Endodermal cell (in vitro differentiated cells): Measurements from ENCODE around the gene TINCR. TPM values are rescaled to one million over a fixed set of nuclear protein-coding genes. Genes with fewer than 3 reads are reported as not detected.
A peak's percentile ranks its signal among the peaks of the same experiment; 100 is the strongest.
"Not testable (repeated sequence)": the region's sequence is repeated elsewhere in the genome, so short reads cannot be mapped to it uniquely, and the experiment has no call there.

Experiments
- DNase-seq: peaks from one replicate; pipeline ENCODE4 v3.0.0-alpha.2; 2017
- H3K27ac ChIP-seq: 2 replicates; pipeline ENCODE4 v1.5.1; 2013; ENCODE audit warnings: mild to moderate bottlenecking, low read depth, low read length, moderate library complexity
- H3K27me3 ChIP-seq: 2 replicates; pipeline ENCODE4 v1.6.1; 2013; ENCODE audit warnings: mild to moderate bottlenecking, low read length, moderate library complexity; ENCODE audit not compliant: insufficient read depth, control insufficient read depth, poor library complexity, severe bottlenecking
- H3K36me3 ChIP-seq: 2 replicates; pipeline ENCODE4 v1.7.0; 2013; ENCODE audit warnings: mild to moderate bottlenecking, low read length, moderate library complexity; ENCODE audit not compliant: control insufficient read depth, insufficient read depth
- H3K4me1 ChIP-seq: one replicate; pipeline ENCODE4 v1.7.0; 2013; ENCODE audit warnings: low read length; ENCODE audit not compliant: control insufficient read depth, insufficient read depth
- H3K4me3 ChIP-seq: 2 replicates; pipeline ENCODE4 v1.5.1; 2013; ENCODE audit warnings: mild to moderate bottlenecking, low read length, moderate library complexity
- H3K9ac ChIP-seq: 2 replicates; pipeline ENCODE4 v1.6.1; 2013; ENCODE audit warnings: mild to moderate bottlenecking, low read length, moderate library complexity; ENCODE audit not compliant: poor library complexity, severe bottlenecking; ENCODE audit errors: extremely low read depth
- H3K9me3 ChIP-seq: 2 replicates; pipeline ENCODE4 v1.6.1; 2013; ENCODE audit warnings: mild to moderate bottlenecking, low read length, moderate library complexity; ENCODE audit not compliant: control insufficient read depth
- H3K27ac Mint-ChIP-seq: 2 replicates; pipeline ENCODE4 v1.8.0; 2020; ENCODE audit warnings: mixed read lengths
- H3K27me3 Mint-ChIP-seq: 2 replicates; pipeline ENCODE4 v1.8.0; 2021; ENCODE audit warnings: mild to moderate bottlenecking, mixed read lengths; ENCODE audit not compliant: insufficient read depth
- H3K36me3 Mint-ChIP-seq: 2 replicates; pipeline ENCODE4 v1.8.0; 2020; ENCODE audit warnings: low read depth, mixed read lengths
- H3K4me1 Mint-ChIP-seq: 2 replicates; pipeline ENCODE4 v1.8.0; 2020; ENCODE audit warnings: mixed read lengths
- H3K4me3 Mint-ChIP-seq: 2 replicates; pipeline ENCODE4 v1.8.0; 2020; ENCODE audit warnings: mild to moderate bottlenecking, moderate library complexity, mixed read lengths
- H3K9me3 Mint-ChIP-seq: 2 replicates; pipeline ENCODE4 v1.8.0; 2020; ENCODE audit warnings: mild to moderate bottlenecking, mixed read lengths
- CTCF ChIP-seq: fragments of 200-600 bp; sonication (generic); conservative IDR thresholded peaks from 2 replicates; pipeline ENCODE4 v1.5.0; 2021; ENCODE audit warnings: antibody characterized with exemption, mild to moderate bottlenecking
- WGBS, 2 experiments: methylation state at CpG; one replicate each; pipeline versions ENCODE4 v1.1.5 to v1.1.7; 2013; ENCODE audit warnings: missing lambda C conversion rate in 2 of 2, mixed read lengths in 1 of 2; ENCODE audit not compliant: insufficient coverage in 1 of 2, insufficient read length in 1 of 2; 5-methylcytosine and 5-hydroxymethylcytosine counted together
- total RNA-seq, 2 donors: library from RNA; stranded (reverse); fragmentation: NEBNext Ultra II Directional in 1 of 2; extraction: Animal tissue kit (Norgen Biotek cat#: 25700) in 1 of 2; gene quantifications; 2 replicates in 1 of 2; 3 replicates in 1 of 2; pipeline ENCODE4 v1.2.1, GENCODE V29; 2021

The TINCR gene
- total RNA-seq, 2 donors from 2014 or later: 0.53 to 1.2 TPM

GRCh38 chr19:5541456-5541855 is 26.3 kb downstream of the TINCR start:
- Mint-ChIP-seq H3K27me3 (peaks cover 13% of the 10 kb centered on the region), H3K27ac (no peak overlapping the region), H3K9me3 (no peaks in the 10 kb centered on the region), H3K4me1 (peaks cover 9% of the 10 kb centered on the region), H3K36me3 (no peaks in the 10 kb centered on the region), H3K4me3 (no peak overlapping the region)
- H3K27ac ChIP-seq: no peak overlapping the region
- H3K4me1 ChIP-seq: no peaks in the 10 kb centered on the region
- TF ChIP-seq CTCF: no peak
- H3K4me3 ChIP-seq: no peak overlapping the region
- H3K9me3 ChIP-seq: no peaks in the 10 kb centered on the region
- no peaks in the 10 kb centered on the region for H3K36me3 ChIP-seq
- no peak overlapping the region for H3K9ac ChIP-seq
- 89% methylated on average over 7 of the region's 7 CpGs; no CpG with 5 or more reads in 1 of the 2 experiments for WGBS, 2 experiments
- no peaks in the 10 kb centered on the region for H3K27me3 ChIP-seq
- DNase-seq: no peak

DNA sequence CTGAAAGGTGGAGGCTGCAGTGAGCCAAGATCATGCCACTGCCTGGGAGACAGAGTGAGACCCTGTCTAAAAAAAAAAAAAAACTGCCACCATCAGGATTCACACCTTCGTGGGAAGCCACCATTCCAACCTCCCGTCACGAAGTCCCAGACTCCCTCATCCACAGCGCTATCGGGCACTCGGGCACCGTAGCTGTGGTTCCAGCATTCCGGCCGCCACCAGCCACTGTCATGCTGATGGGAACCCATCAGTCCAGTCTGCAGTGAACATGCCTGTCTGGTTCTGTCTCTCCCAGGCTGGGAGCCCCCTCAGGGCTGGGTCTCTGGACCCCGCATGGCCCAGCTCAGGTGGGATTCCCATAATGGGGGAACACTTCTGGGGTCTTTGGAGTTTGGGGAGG is 27.5 kb downstream of the TINCR start:
- Mint-ChIP-seq H3K4me3 (no peak overlapping the region), H3K36me3 (no peaks in the 10 kb centered on the region), H3K27ac (no peak overlapping the region), H3K27me3 (peaks cover 9% of the 10 kb centered on the region), H3K9me3 (peaks cover 8% of the 10 kb centered on the region), H3K4me1 (peaks cover 14% of the 10 kb centered on the region)
- Histone ChIP-seq H3K27ac (no peak overlapping the region), H3K4me1 (no peaks in the 10 kb centered on the region), H3K9me3 (peaks cover 3% of the 10 kb centered on the region), H3K4me3 (no peak overlapping the region), H3K9ac (no peak overlapping the region), H3K27me3 (no peaks in the 10 kb centered on the region), H3K36me3 (no peaks in the 10 kb centered on the region)
- DNase-seq: no peak
- 90 to 96% methylated on average over 7 to 10 of the region's 10 CpGs for WGBS, 2 experiments
- no peak for TF ChIP-seq CTCF

DNA sequence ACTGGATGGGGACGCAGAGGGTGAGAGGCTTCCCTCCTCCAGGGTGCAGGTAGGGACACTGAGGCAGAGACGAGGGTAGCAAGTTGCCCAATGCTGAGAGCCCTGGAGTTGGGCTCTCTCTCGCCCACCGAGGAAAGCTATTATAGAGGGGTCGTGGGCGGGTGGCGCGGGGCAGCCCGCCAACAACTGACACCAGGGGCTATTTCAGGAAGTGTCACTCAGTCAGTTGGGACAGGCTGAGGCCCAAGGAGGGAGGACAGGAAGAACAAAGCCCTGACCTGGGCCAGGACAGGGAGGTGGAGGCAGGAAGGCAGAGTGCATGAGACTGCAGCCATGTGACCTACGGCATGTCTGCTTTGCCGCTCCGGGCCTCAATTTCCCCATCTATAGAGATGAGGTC is 29.9 kb downstream of the TINCR start:
- H3K27me3 ChIP-seq: no peaks in the 10 kb centered on the region
- no peak overlapping the region for H3K4me3 Mint-ChIP-seq
- no peak overlapping the region for H3K27ac ChIP-seq
- no peaks in the 10 kb centered on the region for H3K36me3 ChIP-seq
- H3K4me1 ChIP-seq: no peaks in the 10 kb centered on the region
- H3K4me1 Mint-ChIP-seq: peaks cover 14% of the 10 kb centered on the region
- no peak overlapping the region for H3K4me3 ChIP-seq
- no peak overlapping the region for H3K9ac ChIP-seq
- peaks cover 24% of the 10 kb centered on the region for H3K27me3 Mint-ChIP-seq
- H3K9me3 ChIP-seq: peaks cover 11% of the 10 kb centered on the region
- WGBS, 2 experiments: 87% methylated on average over 9 to 12 of the region's 12 CpGs
- peaks cover 3% of the 10 kb centered on the region for H3K36me3 Mint-ChIP-seq
- no peak overlapping the region for H3K27ac Mint-ChIP-seq
- peaks cover 30% of the 10 kb centered on the region for H3K9me3 Mint-ChIP-seq
- TF ChIP-seq CTCF: no peak
- no peak for DNase-seq

DNA sequence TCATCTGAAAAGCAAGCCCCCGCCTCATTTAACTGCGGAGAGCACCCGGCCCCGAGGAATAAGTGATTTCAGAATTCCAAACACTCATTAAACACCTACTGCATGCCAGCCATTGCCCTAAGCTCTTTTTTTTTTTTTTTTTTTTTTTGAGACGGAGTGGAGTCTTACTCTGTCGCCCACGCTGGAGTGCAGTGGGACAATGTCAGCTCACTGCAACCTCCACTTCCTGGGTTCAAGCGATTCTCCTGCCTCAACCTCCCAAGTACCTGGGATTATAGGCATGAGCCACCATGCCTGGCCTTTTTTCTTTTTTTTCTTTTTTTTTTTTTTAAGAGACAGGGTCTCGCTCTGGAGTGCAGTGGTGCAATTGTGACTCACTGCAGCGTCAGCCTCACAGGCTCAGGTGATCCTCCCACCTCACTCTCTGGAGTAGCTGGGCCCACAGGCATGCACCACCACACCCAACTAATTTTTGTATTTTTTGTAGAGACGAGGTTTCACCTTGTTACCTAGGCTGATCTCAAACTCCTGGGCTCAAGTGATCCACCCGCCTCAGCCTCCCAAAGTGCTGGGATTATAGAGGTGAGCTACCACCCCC is 30.7 kb downstream of the TINCR start:
- H3K27ac ChIP-seq, H3K36me3 ChIP-seq, H3K36me3 Mint-ChIP-seq, H3K27me3 ChIP-seq, H3K4me1 ChIP-seq, DNase-seq, H3K9ac ChIP-seq, H3K4me1 Mint-ChIP-seq: not testable (repeated sequence)
- Mint-ChIP-seq H3K4me3 (peak overlapping the region; percentile 27), H3K27ac (peak overlapping the region; percentile 80), H3K27me3 (peaks cover 24% of the 10 kb centered on the region), H3K9me3 (peaks cover 30% of the 10 kb centered on the region)
- H3K4me3 ChIP-seq: peak overlapping the region; percentile 24
- peaks cover 11% of the 10 kb centered on the region for H3K9me3 ChIP-seq
- WGBS, 2 experiments: 24 to 61% methylated on average over 3 to 12 of the region's 12 CpGs
